Activated T-helper 1 cell treated with Interleukin-2 at 50 U/mL for 16 hours (primary cell): Measurements from ENCODE around the gene SEMA5B.

Experiments
- DNase-seq: peaks from one replicate; pipeline ENCODE4 v3.0.0-alpha.2; 2020; ENCODE audit warnings: low read depth

The SEMA5B gene

DNA sequence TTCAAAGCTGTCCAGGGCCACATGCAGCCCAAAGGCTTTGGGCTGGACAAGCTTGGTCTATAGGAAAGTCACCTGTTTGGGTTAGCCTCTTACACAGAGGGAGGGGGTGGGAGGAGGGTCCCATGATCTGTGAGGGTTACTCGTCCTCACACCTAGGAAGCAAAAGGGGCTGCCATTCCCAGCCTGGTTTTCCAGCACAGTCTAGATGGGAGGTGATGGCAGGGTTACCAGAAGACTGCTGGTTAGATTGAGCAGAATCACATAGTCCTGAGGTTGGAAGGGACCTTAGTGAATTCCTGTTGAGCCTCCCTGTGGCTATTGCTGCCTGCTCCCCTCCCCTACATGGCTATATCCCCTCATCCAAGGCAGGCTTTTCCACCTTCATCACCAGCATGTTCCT, 101.8 kb downstream of the SEMA5B start:
- DNase-seq, result no peak

DNA sequence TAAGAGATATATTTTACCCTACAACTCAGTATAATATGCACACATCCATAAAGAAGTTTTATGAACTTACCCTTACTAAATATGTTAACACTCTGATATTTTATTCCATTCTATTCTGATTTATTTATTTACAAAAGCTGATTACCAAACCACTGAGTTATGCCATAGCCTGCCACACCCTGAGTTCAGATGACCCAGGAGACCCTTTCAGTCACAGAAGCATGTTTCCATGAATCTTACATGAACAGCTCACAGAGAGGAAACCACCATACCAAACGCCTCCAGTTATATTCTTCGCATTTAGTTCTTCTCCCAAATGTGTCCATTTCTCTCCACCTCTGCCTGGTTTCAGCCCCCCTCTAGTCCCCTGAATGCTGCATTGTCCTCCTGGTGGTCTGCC, 103.5 kb downstream of the SEMA5B start:
- no peak for DNase-seq

DNA sequence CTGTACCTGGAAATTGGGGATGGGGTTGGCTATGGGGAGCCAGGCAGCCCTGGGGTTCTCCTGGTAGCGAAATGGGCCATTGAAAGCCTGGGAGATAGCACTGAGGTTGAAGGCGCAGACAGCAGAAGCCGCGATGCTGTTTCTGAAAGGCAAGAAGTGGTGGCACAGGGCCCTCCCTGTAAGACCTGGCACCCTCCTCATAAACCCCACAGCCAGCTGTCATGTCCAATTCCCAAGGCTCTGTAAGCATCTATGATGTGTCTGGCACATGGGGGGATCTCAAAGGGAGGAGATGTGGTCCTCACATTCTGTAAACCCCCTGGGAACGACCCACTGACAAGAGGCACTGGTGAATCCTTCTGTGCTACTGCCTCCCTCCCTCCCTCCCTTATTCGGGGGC, 104.0 kb downstream of the SEMA5B start:
- DNase-seq, result no peak

DNA sequence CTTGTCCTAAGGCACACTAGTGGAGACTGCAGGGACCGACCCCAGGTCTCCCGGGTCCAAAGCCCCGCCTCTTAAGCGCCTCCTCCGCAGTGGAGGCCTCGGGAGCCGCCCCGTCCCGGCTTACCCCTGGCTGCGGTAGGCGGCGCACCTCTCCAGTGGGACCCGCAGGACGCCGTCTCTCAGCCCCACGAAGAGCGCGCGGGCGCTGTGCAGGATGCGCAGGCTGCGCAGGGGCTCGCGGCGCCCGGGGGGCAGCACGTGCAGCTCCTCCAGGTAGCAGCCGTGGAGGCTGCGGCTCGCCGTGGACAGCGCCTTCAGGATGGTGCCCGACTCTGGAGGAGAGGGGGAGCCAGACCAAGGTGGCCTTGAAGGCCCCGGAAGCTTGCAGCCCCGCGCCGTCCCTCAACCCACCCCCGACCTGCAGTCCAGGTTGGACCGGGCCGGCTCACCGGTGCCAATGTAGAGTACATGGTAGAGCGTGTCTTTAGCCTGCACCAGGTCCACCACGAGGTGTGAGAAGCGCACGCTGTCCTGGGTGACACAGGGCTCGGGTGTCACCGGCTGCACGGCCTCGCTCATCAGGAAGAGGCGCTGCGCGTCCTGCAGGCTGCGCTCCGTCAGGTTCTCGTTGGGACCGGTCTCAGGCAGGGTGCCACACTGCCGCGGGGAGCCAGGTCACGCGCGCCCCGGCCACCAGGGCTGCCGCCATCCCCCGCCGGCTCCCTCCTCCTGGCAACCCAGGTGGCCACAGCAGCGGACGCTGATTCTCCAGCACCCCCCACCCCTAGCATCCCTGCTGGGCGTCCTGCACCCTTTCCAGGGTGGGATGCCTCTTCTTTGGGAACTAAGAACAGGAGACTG, 105.5 kb downstream of the SEMA5B start:
- no peak for DNase-seq

DNA sequence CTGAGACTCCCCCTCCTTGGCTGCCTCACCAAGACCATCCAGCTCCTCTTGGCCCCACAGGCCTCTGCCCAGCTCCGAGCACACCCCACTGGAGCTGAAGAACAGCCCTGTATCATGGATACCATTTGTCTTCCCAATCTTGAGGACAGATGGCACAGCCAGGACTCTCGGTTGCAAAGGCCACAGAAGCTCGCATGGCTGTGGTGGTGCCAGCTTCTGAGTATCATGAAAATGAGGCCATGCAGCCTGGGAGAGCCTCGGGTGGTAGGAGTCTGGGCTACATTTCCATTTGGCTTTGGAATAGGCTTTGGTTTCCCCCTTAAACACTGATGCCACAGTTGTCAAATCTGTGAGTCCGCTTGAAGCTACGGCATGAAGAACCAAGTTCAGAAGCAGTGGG, 106.6 kb downstream of the SEMA5B start:
- DNase-seq, result no peak

DNA sequence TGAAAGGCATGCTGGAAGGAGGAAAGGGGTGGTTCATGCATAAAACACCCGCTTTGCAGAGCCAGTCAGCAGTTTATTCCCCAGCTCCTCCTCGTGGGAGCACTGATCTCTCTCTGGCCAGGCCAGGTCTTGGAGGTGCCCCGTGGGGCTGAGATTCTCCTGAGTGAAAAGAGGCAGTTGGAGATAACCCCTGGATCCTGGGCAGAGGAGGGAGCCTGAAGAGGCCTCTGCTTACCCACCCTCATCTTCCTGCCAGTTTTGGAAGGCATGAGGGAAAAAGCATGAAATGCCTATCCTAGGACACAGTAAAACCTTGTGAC, 108.3 kb downstream of the SEMA5B start:
- no peak for DNase-seq

DNA sequence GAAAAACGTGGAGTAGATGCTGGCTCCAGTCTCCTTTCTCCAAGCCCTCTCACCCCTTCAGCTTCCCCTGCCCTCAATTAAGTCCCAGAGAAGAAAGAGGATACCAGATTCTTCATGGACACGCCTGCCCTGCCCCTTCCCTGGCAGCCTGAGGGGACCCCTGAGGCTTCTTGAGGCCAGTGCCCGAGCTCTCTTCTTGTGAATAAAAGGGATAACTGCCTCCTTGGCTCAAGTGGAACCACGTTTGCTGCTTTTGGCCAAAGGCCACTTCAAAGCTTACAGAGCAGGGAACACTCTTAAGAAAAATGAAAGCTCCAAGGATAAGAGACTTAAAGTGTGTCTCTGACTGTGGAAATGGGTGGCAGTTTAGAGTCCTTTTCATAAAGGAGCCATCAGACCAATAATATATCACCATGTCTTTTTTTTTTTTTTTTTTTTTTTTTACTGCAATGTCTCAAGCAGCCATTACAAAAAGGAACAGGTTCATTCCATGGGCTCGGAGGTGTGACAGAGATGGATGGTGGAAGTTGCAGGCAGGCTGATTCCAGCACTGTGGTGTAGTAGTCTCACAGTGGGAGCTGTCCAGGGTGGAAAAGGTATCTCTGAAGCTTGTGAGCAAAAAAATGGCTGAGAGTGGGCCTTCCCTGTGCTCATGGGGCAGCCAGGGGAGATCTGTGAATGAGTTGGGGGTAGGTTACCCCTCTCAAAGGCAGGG, 108.8 kb downstream of the SEMA5B start:
- DNase-seq, result no peak

DNA sequence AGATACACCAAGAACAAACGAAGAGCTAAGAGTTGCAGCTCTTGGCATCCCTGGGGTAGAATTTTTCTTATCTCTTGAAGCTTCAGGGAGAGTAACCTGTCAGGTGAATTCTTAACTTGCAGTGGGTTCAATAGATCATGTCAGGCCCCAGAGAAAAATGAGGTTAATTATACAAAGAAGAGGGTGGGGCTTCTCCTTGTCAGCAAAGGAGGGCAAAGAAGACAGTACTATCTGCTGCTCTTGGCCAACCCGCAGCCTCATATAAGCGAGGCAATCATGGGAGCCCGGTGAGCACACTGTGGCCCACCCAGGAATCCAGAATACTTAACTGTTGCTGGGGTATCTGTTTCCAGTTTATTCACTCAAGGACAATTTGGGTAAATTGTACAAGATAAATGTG, 110.2 kb downstream of the SEMA5B start:
- DNase-seq, result no peak

DNA sequence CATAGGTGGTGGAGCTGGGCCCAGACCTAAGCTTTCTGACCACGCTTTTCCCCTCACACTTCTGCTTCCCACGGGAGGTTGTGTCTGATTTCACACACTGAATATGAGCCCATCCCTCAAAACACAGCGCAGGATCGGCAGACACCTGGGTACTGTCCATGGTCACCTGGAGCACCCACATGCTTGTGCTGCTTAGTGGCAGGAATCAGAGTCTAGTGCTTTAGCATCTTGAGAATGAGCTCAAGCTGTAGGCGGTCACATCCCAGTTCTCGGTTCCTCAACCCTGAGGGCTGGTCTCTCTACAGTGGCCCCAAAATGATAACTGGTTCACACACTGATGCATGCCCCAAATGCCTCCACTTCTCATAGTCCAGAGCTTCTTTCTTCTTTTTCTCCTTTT, 111.0 kb downstream of the SEMA5B start:
- no peak for DNase-seq

DNA sequence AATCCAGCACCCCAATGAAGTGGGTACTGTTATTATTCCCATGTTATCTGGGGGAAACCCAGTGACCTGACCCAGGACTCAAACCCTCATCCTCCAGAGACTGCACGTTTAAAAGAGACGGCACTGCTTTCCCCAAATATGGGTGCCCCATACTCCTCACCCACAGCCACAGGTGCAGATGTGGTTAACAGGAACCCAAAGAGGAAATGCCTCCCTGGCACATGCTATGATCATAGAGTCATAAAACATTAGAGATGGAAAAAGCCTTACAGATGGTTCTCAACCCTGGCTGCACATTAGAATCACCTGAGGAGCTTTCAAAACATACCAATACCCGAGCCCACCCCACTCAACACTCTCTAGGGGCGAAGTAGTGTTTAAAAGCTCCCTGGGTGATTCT, 111.5 kb downstream of the SEMA5B start:
- DNase-seq, result no peak

DNA sequence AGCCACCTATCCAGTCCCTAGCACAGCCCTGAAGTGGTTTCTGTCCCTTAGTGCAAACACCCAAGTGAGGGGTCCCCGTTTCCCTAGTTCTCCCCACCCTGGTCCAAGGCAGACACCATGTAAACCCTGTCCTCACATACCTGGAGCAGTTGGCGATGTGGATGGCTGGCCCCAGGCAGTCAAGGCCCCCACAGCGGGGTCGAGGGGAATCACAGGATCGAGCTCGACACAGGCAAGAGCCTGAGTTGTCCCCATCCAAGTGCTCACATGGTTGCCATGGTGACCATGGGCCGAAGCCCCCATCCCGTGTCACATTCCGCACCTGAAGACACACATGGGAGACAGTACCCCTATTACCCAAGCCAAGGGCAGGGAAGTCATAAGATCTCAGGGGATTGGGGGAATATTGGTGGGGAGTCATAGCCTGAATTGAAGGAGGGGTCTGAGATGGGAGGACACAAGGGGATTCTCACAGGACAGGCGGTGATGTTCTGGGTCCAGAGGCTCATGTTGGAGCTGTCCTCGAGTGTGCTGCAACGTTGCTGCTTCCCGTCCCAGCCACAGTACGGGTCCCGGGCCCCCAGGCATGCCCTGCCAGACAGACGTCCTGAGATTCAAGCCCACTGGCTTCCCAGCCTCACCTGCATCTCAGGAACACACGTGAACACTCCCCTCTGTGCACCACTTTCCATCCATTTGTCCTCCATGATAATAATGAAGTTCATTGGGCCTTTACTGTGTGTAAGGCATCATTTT, 112.1 kb downstream of the SEMA5B start:
- no peak for DNase-seq

DNA sequence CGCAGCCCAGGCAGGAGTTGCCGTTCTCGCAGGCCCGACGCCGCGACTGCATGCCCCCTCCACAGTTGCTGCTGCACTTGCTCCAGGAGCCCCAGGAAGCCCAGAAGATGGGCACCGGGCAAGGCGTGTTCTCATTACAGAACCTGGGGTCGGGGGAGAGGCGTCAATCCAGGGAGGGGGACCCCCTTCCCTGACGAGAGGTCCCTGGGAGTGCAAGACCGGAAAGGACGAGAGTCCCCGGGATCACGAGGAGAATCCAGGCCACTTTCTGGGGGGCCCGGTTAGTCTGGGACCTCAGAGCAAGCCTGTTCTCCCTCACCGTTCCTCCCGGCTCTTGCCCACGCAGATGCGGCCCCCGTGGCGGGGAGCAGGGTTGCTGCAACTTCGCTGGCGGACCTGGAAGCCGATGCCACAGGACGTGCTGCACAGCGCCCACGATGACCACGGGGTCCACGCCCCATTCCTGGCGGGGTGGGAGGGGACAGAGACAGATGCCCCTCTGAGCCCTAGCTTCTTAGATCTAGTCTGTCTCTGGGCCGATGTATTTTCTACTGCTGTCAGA, 113.9 kb downstream of the SEMA5B start:
- no peak for DNase-seq

DNA sequence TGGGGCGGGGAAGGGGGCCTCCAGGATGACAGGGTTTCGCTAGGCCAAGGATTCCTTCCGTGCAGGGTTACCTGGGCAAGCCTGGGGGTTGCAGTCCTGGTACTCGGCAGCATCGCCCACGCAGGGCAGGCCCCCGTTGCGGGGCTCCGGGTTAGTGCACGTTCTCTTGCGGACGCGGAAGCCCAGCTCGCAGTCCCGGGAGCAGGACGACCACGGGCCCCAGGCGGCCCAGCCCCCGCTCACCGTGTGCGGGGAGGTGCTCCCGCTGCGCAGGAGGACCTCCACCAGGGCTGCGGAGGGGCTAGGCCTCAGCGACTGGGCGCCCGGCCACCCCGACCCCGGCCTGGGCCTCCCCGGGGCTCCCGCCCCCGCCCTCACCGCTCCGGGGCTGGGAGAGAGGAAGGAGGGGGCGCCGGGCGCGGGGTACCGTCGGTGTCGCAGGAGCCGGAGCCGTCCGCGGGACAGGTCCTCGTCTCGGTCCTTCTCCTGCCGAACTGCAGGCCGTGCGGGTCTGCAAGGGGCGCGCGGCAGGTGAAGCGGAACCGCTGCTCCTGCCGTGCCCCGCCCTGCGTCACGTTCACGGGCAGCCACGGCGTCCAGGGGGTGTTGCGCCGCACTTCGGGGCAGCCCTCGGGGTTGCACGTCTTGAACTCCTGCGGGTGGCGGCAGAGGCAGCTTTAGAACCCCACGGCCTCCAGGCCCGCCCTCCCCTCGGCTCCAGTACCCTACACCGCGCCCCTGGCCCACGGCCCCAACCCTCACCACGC, 114.6 kb downstream of the SEMA5B start:
- DNase-seq, result no peak

DNA sequence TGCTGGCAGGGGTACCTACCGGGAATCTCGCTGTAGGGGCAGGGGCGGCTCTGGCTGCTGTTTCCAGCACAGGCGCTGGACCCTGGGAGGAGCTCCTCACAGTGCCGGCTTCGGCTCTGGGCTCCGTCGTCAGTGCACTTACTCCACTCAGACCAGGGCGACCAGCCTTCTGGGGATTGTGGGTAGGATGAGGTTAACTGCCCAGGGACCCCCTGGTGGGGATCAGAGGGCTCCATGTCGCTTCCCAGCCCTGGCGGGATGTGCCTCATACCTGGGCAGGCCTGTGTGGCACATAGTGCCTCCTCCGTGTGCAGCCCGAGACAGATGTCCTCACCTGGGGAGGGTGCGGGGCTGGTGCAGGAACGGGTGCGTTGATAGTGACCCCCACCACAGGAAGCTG, 115.7 kb downstream of the SEMA5B start:
- DNase-seq, result no peak

DNA sequence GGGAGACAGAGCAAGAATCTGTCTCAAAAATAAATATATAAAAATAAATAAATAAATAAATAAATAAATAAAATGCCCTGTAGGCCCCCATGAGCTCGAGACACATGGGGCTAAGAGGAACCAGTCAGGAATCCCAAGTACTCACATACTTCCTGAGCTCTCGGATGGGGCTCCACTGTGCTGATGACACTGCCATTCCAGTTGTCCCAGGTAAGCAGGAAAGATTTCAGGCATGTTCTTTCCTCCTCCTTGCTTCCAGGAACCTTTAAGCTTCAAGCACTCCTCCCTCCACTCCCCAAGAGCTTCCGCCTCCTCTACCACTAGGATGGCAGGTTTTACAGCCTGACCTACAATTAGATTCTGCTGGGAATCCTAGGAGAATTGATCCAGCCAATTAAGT, 119.3 kb downstream of the SEMA5B start:
- no peak for DNase-seq

DNA sequence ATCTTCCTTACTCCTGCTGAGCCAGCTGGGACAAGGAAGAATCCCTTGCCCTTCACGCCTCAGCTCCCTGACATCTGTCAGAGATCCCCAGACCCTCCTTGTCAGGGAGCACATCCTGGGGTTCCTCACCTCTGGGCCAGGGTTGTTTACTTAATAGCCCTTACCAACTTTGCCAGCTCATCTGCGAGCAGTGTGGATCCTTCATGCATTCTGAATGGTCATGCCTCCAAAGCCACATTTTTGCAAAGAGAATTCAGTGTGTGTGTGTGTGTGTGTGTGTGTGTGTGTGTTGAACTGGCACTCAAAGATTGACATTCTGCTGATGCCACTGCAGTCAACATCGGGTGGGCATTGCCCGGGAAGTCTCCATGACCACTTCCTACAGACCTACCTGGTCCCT, 120.1 kb downstream of the SEMA5B start:
- DNase-seq, result no peak

DNA sequence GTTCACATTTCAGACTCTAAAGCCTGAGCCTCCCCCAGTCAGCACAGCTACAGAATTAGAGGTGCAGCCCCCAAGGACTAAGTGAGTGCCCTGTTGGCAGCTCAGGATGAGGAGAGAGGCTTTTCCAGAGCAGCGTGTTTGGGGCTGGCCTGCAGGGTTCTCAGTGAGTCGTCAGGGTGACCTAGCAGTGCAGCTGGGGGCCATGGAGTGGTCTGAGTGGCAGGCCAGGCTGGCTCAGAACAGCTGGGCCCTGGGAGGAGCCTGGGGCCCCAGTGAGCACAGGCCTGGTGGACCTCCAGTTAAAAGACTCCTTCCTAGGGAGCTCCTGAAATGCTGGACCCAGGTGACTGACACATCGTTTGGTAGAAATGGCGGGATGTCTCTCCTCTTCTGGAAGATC, 124.4 kb downstream of the SEMA5B start:
- no peak for DNase-seq

DNA sequence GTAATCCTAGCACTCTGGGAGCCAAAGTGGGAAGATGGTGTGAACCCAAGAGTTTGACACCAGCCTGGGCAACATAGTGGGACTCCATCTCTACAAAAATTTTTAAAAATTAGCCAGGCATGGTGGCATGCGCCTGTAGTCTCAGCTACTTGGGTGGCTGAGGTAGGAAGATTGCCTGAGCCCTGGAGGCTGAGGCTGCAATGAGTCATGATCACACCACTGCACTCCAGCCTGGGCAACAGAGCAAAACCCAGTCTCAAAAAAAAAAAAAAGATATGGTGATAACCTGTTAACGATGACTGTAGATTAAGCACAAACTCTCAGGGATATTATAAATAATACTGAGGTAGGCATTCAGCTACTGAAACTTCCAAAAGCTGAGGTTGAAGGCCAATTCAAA, 125.2 kb downstream of the SEMA5B start:
- DNase-seq, result no peak

DNA sequence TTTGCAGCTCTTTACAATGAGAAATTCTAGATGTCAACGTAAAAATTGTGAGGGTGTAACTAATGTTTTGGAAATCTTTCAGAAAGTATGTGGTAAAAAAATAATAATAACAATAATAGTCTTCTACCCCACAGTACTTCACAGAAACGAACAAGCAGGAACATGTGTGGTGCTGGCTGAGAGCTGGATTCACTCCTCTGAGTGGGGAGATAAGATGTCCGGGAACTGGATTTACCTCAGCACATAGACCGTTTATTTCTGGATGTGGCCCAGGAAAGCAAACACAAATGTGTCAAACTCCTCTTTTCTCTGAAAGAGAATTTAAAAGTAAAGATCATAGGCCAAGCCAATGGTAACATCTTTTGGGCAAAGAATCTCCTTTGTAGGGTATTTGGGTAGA, 129.3 kb downstream of the SEMA5B start:
- DNase-seq, result no peak

DNA sequence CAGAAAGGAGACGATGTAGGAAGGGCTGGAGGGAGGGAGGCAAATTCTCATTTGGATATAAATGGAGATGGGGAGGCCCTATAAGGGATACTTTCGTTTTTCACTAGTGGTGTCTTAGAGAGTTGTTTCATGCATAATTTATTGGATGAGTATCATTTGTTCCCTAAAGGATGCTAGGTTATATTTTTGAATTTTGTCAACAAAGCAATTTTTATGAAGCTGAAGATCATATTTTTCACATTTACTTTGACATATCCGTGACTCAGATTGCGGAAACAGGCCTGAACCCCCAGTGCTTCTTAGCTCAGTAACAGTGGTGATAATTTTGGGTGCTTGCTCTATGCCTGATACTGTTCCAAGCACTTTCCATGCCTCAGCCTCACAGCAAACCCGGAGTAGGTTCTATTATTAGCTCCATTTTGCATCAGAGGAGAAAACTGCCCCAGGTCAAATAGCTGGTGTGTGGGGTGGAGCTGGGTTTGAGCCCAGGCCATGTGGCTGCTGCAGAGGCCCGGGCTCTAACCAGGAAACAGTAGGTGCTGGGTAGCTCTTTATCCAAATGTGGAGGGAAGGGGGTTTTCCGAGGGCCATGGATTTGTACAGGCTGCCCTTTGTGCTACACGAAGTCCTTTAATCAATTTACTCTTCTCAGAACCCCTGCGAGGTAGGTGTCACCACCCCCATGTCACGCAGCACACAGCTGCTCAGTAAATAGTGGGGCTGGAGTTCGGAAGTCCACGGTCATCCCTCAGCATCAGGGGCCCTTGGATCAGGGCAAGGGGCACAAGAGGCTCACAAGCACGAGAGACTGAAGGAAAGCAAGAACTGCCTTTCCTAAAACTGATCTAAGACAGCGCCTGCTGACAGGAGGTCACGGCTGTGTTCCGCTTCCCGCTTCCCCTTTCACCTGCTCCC, 133.6 kb downstream of the SEMA5B start:
- DNase-seq, result no peak

DNA sequence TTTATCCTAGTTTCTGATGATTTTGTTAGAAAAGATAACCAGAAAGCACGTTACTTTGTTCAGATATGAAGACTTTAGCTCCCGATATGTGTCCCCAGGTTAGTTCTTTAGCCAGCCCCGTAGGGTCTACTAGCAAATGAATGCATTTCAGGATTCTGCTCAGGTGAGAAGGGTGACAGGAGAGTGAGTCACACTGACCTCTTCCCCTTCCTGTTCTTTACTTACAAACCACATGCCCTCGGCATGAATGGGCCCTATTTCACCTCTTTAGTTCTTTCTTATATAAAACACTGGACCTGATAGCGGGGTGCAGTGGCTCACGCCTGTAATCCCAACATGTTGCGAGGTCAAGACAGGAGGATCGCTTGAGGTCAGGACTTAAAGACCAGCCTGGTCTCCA, 134.3 kb downstream of the SEMA5B start:
- no peak for DNase-seq
